HEK293 (cell line): ENCODE data around the gene KLK13.

ENCODE experiments used
- CTCF ChIA-PET: fragments of 350-600 bp; formaldehyde crosslinking; extraction: SDS; loops from one replicate; lab custom pipeline; 2021; ENCODE audit warnings: antibody characterized with exemption; lab: Yijun Ruan, JAX
- POLR2A ChIA-PET: fragments of 300-600 bp; formaldehyde crosslinking; extraction: SDS; loops from one replicate; lab custom pipeline; 2020; ENCODE audit warnings: antibody characterized with exemption, inconsistent platforms; lab: Yijun Ruan, JAX
- H3K27ac ChIP-seq: fragments of 200-500 bp; sonication (Bioruptor generic); 2 replicates; pipeline ENCODE4 v1.5.1; 2014; ENCODE audit warnings: low read depth, low read length, control low read depth, inconsistent platforms; ENCODE audit errors: extremely low read depth
- H3K36me3 ChIP-seq, 2 experiments: fragments of 200-500 bp in 1 of 2; sonication (Bioruptor generic) in 1 of 2; 1 replicate in 1 of 2; 2 replicates in 1 of 2; pipeline ENCODE4 v1.5.1; 2014 to 2017; ENCODE audit warnings: inconsistent platforms in 2 of 2, low read length in 2 of 2; ENCODE audit not compliant: control insufficient read depth in 2 of 2, insufficient read depth in 1 of 2
- H3K4me1 ChIP-seq: fragments of 200-500 bp; sonication (Bioruptor generic); 2 replicates; pipeline ENCODE4 v1.5.1; 2014; ENCODE audit warnings: mild to moderate bottlenecking, low read length, inconsistent platforms; ENCODE audit not compliant: control insufficient read depth, insufficient read depth
- H3K4me3 ChIP-seq: 2 replicates; pipeline ENCODE4 v1.5.1; 2011; ENCODE audit warnings: low read depth, mild to moderate bottlenecking, control low read depth, low read length, moderate library complexity
- H3K9me3 ChIP-seq: fragments of 200-500 bp; sonication (Bioruptor generic); 2 replicates; pipeline ENCODE4 v1.5.1; 2014; ENCODE audit warnings: low read depth, low read length, inconsistent platforms; ENCODE audit not compliant: control insufficient read depth, insufficient read depth
- BCL11B ChIP-seq: fragments of 450-650 bp; formaldehyde crosslinking; IDR thresholded peaks from 2 replicates; pipeline ENCODE4 v1.5.1; 2016; ENCODE audit warnings: low read depth, missing biosample characterization, missing genetic modification characterization
- GLIS1 ChIP-seq: fragments of 450-650 bp; formaldehyde crosslinking; IDR thresholded peaks from 2 replicates; pipeline ENCODE4 v1.5.1; 2016; ENCODE audit warnings: missing biosample characterization, missing genetic modification characterization
- HIC1 ChIP-seq: fragments of 450-650 bp; formaldehyde crosslinking; IDR thresholded peaks from 2 replicates; pipeline ENCODE4 v1.5.1; 2016; ENCODE audit warnings: missing biosample characterization, missing genetic modification characterization
- HOXA7 ChIP-seq: sonication (generic); formaldehyde crosslinking; IDR thresholded peaks from 2 replicates; pipeline ENCODE4 v1.8.1; 2022; ENCODE audit warnings: missing genetic modification reagents, borderline replicate concordance
- MEIS1 ChIP-seq: sonication (generic); formaldehyde crosslinking; IDR thresholded peaks from 2 replicates; pipeline ENCODE4 v1.8.1; 2022; ENCODE audit warnings: missing genetic modification reagents, mild to moderate bottlenecking, borderline replicate concordance
- SCRT1 ChIP-seq: fragments of 450-650 bp; formaldehyde crosslinking; IDR thresholded peaks from 2 replicates; pipeline ENCODE4 v1.5.1; 2016; ENCODE audit warnings: missing biosample characterization, missing genetic modification characterization, borderline replicate concordance
- SETDB1 ChIP-seq: IDR thresholded peaks from one replicate; pipeline ENCODE4 v1.6.1; 2017; ENCODE audit warnings: mild to moderate bottlenecking, low read length, moderate library complexity, mixed read lengths; ENCODE audit not compliant: insufficient read length
- ZFP3 ChIP-seq: fragments of 450-650 bp; formaldehyde crosslinking; IDR thresholded peaks from 2 replicates; pipeline ENCODE4 v1.5.1; 2016; ENCODE audit warnings: low read depth, missing biosample characterization, missing genetic modification characterization
- ZFP69B ChIP-seq: fragments of 450-650 bp; formaldehyde crosslinking; IDR thresholded peaks from 2 replicates; pipeline ENCODE4 v1.5.1; 2016; ENCODE audit warnings: missing biosample characterization, missing genetic modification characterization
- ZNF157 ChIP-seq: fragments of 450-650 bp; formaldehyde crosslinking; IDR thresholded peaks from 2 replicates; pipeline ENCODE4 v1.5.1; 2016; ENCODE audit warnings: missing biosample characterization, missing genetic modification characterization
- ZNF16 ChIP-seq: fragments of 450-650 bp; formaldehyde crosslinking; IDR thresholded peaks from 2 replicates; pipeline ENCODE4 v1.5.1; 2016; ENCODE audit warnings: low read depth, missing biosample characterization, missing genetic modification characterization
- ZNF292 ChIP-seq: fragments of 450-650 bp; formaldehyde crosslinking; IDR thresholded peaks from 2 replicates; pipeline ENCODE4 v1.5.1; 2016; ENCODE audit warnings: low read depth, missing biosample characterization, missing genetic modification characterization, borderline replicate concordance
- ZNF324 ChIP-seq: fragments of 450-650 bp; formaldehyde crosslinking; IDR thresholded peaks from 2 replicates; pipeline ENCODE4 v1.5.1; 2016; ENCODE audit warnings: missing biosample characterization, missing genetic modification characterization
- ZNF514 ChIP-seq: fragments of 450-650 bp; formaldehyde crosslinking; IDR thresholded peaks from 2 replicates; pipeline ENCODE4 v1.5.1; 2016; ENCODE audit warnings: missing biosample characterization, missing genetic modification characterization
- ZNF544 ChIP-seq: fragments of 450-650 bp; formaldehyde crosslinking; IDR thresholded peaks from 2 replicates; pipeline ENCODE4 v1.5.0; 2017; ENCODE audit warnings: missing biosample characterization, missing genetic modification characterization
- ZNF571 ChIP-seq: fragments of 450-650 bp; formaldehyde crosslinking; IDR thresholded peaks from 2 replicates; pipeline ENCODE4 v1.5.0; 2017; ENCODE audit warnings: missing biosample characterization, missing genetic modification characterization
- ZNF621 ChIP-seq: fragments of 450-650 bp; formaldehyde crosslinking; IDR thresholded peaks from 2 replicates; pipeline ENCODE4 v1.5.1; 2017; ENCODE audit warnings: missing biosample characterization, missing genetic modification characterization
- ZNF645 ChIP-seq: fragments of 450-650 bp; formaldehyde crosslinking; IDR thresholded peaks from 2 replicates; pipeline ENCODE4; 2016; ENCODE audit warnings: missing biosample characterization, missing genetic modification characterization
- ZNF701 ChIP-seq: fragments of 450-650 bp; formaldehyde crosslinking; IDR thresholded peaks from 2 replicates; pipeline ENCODE4 v1.5.1; 2016; ENCODE audit warnings: missing biosample characterization, missing genetic modification characterization
- ZNF777 ChIP-seq: fragments of 450-650 bp; formaldehyde crosslinking; IDR thresholded peaks from 2 replicates; pipeline ENCODE4 v1.5.1; 2017; ENCODE audit warnings: missing biosample characterization, missing genetic modification characterization, borderline replicate concordance

KLK13 gene

GRCh38 chr19:51086153-51086850 lies 21.4 kb upstream of the KLK13 start:
- ChIA-PET POLR2A (interaction anchor here (1.4 kb wide), 1 partner anchor 15 kb away, joined by 5 read pairs; no protein-coding TSS in a partner anchor), CTCF (interaction anchor here (0.7 to 1.4 kb wide), 5 partner anchors 8 to 164 kb away, joined by 3 read pairs; no protein-coding TSS in a partner anchor)
- Histone ChIP-seq H3K4me3 (no peak overlapping the region), H3K36me3 (no peaks in the 10 kb centered on the region), H3K27ac (no peak overlapping the region), H3K9me3 (no peaks in the 10 kb centered on the region), H3K4me1 (no peaks in the 10 kb centered on the region)
- TF ChIP-seq ZFP3 (tag by site-specific recombination), result peak; percentile 73; the same call in 1 of the 2 replicates
- no peak for TF ChIP-seq ZFP69B
- no peak for TF ChIP-seq ZNF621 (tag by site-specific recombination)
- no peak for TF ChIP-seq ZNF514 (tag by site-specific recombination)
- no peak for TF ChIP-seq ZNF571 (tag by site-specific recombination)
- no peak for TF ChIP-seq MEIS1 (CRISPR knock-in tag)

GRCh38 chr19:51084505-51084904 lies 19.6 kb upstream of the KLK13 start:
- ChIA-PET POLR2A (no interaction called here), CTCF (interaction anchor here (0.6 to 1.3 kb wide), 3 partner anchors 10 to 546 kb away, joined by 3 to 7 read pairs (median 3); no protein-coding TSS in a partner anchor)
- Histone ChIP-seq H3K9me3 (no peaks in the 10 kb centered on the region), H3K27ac (no peak overlapping the region), H3K4me1 (no peaks in the 10 kb centered on the region), H3K4me3 (no peak overlapping the region), H3K36me3 (no peaks in the 10 kb centered on the region)
- no peak for TF ChIP-seq BCL11B (tag by site-specific recombination)
- no peak for TF ChIP-seq GLIS1 (tag by site-specific recombination)
- no peak for TF ChIP-seq ZFP69B
- TF ChIP-seq ZNF777 (tag by site-specific recombination), result no peak
- TF ChIP-seq ZNF292, result no peak
- no peak for TF ChIP-seq ZNF324 (tag by site-specific recombination)
- TF ChIP-seq ZNF544, result no peak
- TF ChIP-seq SCRT1 (tag by site-specific recombination), result no peak
- TF ChIP-seq ZNF16 (tag by site-specific recombination), result no peak
- TF ChIP-seq HIC1 (tag by site-specific recombination), result no peak
- no peak for TF ChIP-seq ZNF701 (tag by site-specific recombination)
- TF ChIP-seq ZNF157 (tag by site-specific recombination), result no peak

GRCh38 chr19:51083783-51084182 lies 18.9 kb upstream of the KLK13 start:
- TF ChIP-seq SETDB1 (no peak), HOXA7 (no peak), ZNF645 (tag by site-specific recombination) (no peak)
- ChIA-PET CTCF (interaction anchor here (0.6 to 0.9 kb wide), 2 partner anchors 11 to 545 kb away, joined by 3 to 7 read pairs; no protein-coding TSS in a partner anchor), POLR2A (no interaction called here)
- Histone ChIP-seq H3K9me3 (no peaks in the 10 kb centered on the region), H3K4me1 (no peaks in the 10 kb centered on the region), H3K4me3 (no peak overlapping the region), H3K36me3 (no peaks in the 10 kb centered on the region), H3K27ac (no peak overlapping the region)
